COR-L47 (cell line): ENCODE data around the gene KANK4.
"Not testable (repeated sequence)": the region's sequence is repeated elsewhere in the genome, so short reads cannot be mapped to it uniquely, and the experiment has no call there.

Source experiments
- DNase-seq: peaks from one replicate; lab custom pipeline; 2025; lab: John Stamatoyannopoulos, UW

The KANK4 gene

DNA sequence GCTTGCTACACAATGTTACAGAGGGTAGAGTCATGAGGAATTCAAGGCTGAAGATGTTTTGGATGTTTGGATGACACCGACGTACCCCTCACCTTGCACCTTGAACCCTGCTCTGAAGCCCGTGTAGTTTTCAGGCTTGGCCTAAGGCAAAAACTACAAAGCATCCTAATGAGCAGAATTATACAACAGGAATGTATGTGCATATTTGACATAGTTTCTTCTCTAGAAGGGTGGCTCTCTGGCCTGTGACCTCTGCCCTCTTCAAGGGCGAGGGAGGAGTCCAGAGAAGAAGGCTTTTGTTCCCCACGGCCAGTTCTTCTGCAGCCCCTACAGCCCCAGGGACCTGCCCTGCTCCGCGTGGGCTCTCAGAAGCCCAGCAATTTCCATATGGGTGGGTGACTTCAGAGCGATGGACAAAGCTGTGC lies 81.3 kb downstream of the KANK4 start:
- DNase-seq, result no peak

- DNase-seq, result no peak
Observed at GRCh38 chr1:62237361-62237760, 81.9 kb downstream of the KANK4 start.

- DNase-seq, result no peak
Observed at GRCh38 chr1:62235576-62235975, 83.7 kb downstream of the KANK4 start.

- DNase-seq, result no peak
Observed at GRCh38 chr1:62234688-62235087, 84.5 kb downstream of the KANK4 start.

DNA sequence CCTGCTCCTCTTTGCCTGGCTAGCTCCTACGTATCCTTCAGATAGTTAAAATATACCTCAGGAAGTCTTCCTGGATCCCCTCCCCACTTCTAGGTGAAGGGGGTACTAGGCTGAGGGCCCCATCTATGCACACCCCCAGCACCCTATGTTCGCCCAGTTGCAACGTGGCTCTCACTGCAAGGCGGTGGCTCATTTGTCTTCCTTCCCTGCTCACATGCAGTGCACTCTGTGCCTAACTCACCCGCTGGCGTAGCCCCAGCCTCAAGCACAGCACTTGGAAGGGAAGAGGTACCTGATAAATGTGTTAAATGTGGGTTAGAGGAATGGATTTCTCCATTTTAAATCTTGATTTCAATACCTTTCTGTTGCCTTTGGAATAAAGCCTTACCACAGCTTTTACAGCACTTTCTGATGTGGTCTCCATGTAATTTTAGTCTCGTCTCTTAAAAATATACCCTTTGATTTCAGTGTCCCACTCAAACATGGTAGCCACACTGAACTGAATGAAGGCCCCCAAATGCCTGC lies 85.2 kb downstream of the KANK4 start:
- DNase-seq, result no peak

DNA sequence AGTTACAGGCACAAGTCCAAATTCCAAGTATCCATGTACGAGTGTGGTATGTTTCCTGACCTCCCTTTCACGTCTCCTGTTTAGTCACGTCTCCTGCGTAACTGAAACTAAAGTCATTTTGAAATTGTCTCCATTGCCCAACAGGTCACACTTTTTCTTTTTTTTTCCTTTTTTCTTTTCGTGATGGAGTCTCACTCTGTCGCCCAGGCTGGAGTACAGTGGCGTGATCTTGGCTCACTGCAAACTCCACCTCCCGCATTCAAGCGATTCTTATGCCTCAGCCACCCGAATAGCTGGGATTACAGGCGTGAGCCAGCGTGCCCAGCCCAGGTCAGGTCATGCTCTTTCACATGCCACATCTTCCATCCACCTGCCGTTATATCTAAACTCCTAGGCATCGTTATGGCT lies 86.4 kb downstream of the KANK4 start:
- DNase-seq, result no peak

DNA sequence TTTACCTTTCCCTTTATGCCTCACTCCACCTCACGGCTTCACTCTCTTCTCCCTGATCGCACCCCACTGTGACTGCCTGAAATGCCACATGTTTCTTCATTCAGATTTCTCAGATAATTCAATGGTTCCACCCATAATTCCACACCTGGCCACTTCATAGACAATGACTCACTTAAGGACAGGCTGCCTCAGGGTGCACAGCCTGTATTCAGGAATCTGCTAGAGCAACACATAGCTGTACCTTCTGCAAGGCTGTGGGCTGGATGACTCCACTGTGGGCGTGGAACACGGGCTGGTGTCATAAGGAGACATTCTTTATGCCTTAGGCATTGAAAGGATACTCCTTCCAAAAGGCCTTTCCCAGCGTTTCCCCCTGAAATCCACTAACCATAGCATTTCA lies 88.5 kb downstream of the KANK4 start:
- no peak for DNase-seq

DNA sequence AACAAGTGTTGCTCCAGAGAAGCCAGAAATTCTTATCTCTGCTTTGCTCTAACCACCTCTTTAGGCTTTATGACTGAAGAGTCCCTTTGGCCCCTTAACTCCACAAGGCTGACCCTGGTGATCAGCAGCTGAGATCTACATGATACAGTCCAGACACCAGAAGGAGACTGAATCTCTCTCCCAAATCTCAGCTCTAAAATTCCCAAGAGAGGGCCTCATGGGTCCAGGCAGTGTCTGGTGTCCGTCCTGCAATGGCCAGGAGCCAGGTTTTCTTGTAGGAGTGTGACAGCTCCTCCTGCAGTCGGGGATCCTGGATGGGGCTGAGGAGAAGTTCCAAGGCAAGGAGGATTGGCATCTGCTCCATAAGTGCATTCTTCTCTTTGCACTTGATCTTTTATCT lies 89.3 kb downstream of the KANK4 start:
- DNase-seq, result no peak

GRCh38 chr1:62229468-62229867 lies 89.8 kb downstream of the KANK4 start:
- DNase-seq, result no peak

DNA sequence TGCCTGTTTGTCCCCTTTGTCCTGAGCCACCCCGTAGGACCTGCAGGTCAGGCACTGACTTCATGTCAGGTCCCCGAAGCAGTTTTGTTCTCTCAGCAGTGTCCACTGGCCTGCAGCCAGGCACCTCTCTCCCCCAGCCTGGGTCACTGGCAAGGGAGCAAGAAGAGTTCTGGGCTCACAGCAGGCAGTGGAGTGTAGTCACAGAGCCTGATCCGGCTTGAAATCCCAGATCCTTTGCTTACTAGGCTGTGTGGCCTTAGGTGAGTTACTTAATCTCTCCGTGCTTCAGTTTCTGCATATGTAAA lies 90.4 kb downstream of the KANK4 start:
- DNase-seq, result no peak

DNA sequence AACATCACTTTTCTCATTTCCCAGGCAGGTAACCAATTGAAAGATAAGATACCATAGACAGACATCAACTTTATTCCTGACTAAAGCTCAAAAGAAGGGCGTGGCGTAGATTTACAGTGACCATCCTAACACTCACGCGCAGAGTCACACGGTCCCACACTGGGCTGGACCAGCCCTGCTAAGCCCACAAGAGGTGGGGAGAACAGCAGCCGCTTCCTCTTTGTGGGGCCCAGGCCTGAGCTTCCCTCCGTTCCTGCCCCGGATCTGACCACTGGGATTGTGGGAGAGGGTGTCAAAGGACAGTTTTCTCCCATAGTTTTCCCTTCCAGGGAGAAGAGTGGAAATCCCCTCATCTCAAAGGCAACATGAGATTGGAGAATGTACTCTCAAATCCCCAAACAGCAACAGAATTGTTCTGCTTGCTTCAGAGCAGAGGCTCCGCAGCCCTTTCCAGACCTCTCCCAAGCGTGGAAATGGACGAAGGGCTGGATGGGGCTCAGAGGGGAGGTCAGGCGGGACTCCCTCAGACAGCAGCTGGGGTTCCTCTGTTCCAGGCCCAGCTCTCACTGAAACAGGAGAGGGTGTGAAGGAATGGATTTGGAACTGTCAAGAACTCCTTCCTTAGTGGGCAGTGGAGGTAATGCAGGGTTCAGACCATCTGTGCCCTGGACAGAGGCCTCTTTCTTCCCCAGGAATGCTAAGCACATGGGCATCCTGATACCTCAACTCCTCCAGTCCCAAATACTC lies 90.9 kb downstream of the KANK4 start:
- no peak for DNase-seq

DNA sequence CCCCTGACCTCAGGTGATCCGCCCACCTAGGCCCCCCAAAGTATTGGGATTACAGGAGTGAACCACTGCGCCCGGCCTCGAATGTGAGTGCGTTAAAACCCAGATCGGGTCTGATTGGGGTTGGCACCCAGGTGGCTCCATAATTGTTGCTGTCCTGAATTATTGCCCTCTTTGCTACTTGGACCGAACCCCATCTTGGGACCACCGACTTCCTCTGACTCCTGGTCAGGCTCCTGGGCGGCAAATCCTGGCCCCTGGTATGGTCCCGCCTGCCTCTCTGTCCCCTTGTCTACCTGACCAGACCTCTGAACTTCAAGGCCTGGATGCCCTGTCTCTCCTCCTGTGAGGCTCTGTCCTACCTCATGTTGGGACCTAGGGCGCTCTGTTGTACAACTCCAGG lies 91.7 kb downstream of the KANK4 start:
- no peak for DNase-seq

DNA sequence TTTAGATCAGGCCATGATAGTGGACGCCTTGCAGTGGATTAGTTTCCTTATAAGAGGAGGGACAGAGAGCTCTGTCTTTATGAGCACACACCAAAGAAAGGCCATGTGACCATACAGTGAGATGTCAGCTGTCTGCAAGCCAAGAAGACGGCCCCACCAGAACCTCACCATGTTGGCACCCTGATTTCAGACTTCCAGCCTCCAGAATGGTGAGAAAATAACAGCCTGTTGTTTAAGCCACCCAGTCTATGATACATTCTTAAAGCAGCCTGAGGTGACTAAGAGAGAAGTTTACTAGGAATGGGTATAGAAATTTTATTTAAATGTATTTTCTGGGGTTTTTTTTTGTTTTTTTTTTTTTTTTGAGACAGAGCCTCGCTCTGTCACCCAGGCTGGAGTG lies 95.1 kb downstream of the KANK4 start:
- no peak for DNase-seq

GRCh38 chr1:62222321-62222720 lies 96.9 kb downstream of the KANK4 start:
- DNase-seq, result no peak

DNA sequence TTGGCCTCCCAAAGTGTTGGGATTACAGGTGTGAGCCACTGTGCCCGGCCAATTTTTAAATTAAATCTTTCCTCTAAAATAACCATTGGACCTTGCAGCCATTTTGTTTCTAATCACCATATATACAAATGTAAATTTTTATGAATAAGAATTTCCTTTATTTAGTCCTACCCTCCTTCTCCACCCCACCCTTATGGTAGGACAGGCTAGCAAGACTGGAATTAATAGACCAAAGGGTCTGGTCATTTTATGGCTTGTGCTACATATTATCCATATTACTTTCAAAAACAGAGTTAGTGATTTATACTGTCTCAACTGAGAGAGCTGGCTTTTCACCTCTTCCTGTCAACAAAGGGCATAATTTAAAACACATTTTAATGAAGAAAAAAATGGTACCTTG lies 98.1 kb downstream of the KANK4 start:
- DNase-seq, result no peak

GRCh38 chr1:62220456-62220855 lies 98.8 kb downstream of the KANK4 start:
- DNase-seq, result not testable (repeated sequence)

- DNase-seq, result no peak
Observed at GRCh38 chr1:62218604-62219003, 100.6 kb downstream of the KANK4 start.

DNA sequence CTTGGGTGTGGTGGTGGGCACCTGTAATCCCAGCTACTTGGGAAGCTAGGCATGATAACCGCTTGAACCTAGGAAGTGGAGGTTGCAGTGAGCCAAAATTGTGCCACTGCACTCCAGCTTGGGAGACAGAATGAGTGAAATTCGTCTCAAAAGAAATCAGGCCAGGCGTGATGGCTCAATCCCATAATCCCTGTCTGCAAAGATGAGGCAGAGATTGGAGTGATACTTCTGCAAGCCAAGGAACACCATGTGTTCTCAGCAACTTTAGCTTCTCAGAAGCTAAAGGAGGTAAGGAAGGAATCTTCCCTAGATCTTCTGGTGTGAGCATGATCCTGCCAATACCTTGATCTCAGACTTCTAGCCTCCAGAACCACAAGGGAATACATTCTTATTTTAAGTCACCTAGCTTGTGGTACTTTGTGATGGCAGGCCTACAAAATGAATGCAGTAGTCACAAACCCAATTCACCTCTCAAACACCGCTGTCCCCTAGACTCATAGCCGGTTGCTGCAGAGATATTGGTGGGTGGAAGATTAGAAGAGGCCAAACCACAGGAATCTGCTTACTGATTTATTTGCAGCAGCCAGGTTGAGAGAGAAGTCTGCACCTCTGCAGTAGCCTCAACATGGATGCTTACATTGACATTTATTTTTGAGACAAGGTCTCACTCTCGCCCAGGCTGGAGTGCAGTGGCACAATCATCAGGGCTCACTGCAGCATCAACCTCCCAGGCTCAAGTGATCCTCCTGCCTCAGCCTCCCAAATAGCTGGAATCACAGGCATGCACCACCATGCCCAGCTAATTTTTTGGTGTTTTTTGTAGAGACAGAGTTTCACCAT lies 105.9 kb downstream of the KANK4 start:
- no peak for DNase-seq

DNA sequence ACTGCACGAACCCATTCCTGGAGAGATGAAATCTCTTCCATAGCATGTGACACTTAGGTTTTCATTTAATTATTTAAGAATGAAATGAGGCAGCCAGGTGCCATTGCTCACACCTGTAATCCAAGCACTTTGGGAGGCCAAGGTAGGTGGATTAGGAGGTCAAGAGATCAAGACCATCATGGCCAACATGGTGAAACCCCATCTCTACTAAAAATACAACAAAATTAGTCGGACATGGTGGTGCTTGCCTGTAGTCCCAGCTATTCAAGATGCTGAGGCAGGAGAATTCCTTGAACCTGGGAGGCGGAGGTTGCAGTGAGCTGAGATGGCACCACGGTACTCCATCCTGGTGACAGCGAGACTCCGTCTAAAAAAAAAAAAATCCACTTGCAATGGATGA lies 106.8 kb downstream of the KANK4 start:
- no peak for DNase-seq

DNA sequence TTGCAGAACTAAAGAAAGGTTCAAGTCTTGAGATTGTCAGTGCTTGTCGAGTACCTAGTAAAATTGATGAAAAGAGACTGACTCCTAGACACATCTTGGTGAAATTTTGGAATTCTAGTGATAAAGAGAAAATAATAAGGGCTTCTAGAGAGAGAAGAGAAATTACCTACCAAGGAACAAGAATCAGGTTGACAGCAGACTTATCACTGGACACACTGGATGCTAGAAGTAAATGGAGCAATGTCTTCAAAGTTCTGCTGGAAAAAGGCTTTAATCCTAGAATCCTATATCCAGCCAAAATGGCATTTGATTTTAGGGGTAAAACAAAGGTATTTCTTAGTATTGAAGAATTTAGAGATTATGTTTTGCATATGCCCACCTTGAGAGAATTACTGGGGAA lies 108.3 kb downstream of the KANK4 start:
- DNase-seq, result no peak

DNA sequence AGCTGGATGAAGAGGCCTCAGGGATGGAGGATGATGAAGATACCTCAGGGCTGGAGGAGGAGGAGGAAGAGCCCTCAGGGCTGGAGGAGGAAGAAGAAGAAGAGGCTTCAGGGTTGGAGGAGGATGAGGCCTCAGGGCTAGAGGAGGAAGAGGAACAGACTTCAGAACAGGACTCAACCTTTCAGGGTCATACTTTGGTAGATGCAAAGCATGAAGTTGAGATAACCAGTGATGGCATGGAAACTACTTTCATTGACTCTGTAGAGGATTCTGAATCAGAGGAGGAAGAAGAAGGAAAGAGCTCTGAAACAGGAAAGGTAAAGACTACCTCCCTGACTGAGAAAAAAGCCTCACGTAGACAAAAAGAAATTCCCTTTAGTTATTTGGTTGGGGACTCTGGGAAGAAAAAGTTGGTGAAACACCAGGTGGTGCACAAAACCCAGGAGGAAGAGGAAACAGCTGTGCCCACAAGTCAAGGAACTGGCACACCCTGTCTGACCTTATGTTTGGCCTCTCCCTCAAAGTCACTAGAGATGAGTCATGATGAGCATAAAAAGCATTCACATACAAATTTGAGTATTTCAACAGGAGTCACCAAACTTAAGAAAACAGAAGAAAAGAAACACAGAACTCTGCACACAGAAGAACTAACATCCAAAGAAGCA lies 109.2 kb downstream of the KANK4 start:
- DNase-seq, result no peak

- no peak for DNase-seq
Observed at GRCh38 chr1:62208970-62209369, 110.3 kb downstream of the KANK4 start.

GRCh38 chr1:62208087-62208486 lies 111.1 kb downstream of the KANK4 start:
- no peak for DNase-seq
